Measurements from ENCODE around the gene NCKAP5.

DNA sequence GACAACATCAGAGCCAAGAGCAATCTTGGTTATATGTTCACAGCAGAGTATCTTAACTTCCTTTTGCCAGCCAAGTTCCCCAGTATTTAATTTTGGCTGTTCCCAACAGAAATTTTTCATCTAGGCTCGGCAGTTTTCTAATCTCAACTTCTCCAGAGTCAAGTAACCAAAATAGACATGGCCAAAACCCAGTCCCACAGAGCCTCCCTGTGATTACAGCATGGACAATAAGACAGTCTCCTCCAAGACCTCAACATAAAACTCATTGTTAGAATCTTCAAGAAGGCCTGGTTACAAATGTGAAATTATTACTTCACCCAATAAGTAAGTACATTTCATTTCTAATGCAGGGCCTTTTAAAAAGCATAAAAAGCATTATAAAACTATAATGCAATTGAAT is 445.7 kb downstream of the NCKAP5 start:
- TF ChIP-seq, protein P1, sequence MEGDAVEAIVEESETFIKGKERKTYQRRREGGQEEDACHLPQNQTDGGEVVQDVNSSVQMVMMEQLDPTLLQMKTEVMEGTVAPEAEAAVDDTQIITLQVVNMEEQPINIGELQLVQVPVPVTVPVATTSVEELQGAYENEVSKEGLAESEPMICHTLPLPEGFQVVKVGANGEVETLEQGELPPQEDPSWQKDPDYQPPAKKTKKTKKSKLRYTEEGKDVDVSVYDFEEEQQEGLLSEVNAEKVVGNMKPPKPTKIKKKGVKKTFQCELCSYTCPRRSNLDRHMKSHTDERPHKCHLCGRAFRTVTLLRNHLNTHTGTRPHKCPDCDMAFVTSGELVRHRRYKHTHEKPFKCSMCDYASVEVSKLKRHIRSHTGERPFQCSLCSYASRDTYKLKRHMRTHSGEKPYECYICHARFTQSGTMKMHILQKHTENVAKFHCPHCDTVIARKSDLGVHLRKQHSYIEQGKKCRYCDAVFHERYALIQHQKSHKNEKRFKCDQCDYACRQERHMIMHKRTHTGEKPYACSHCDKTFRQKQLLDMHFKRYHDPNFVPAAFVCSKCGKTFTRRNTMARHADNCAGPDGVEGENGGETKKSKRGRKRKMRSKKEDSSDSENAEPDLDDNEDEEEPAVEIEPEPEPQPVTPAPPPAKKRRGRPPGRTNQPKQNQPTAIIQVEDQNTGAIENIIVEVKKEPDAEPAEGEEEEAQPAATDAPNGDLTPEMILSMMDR (IDR thresholded peaks at IDR 0.05) = no peak
- TF ChIP-seq POLR2A (IDR thresholded peaks at IDR 0.05) (no peak), POLR2AphosphoS5 (IDR thresholded peaks at IDR 0.05) (no peak)

Measured in prostate gland (tissue), 2 donors.